Nephron progenitor cell (in vitro differentiated cells): Measurements from ENCODE around the gene PPFIA1.
A peak's percentile ranks its signal among the peaks of the same experiment; 100 is the strongest.
"Not testable (repeated sequence)": the region's sequence is repeated elsewhere in the genome, so short reads cannot be mapped to it uniquely, and the experiment has no call there.

Experiments used
- DNase-seq: peaks from one replicate; pipeline ENCODE4 v3.0.0; 2021
- H3K27ac Mint-ChIP-seq: 2 replicates; pipeline ENCODE4 v1.8.0; 2021; ENCODE audit warnings: mild to moderate bottlenecking, moderate library complexity, mixed read lengths
- H3K27me3 Mint-ChIP-seq: 2 replicates; pipeline ENCODE4 v1.8.0; 2021; ENCODE audit warnings: mild to moderate bottlenecking, low read depth, mixed read lengths; ENCODE audit not compliant: poor library complexity
- H3K36me3 Mint-ChIP-seq: 2 replicates; pipeline ENCODE4 v1.8.0; 2021; ENCODE audit warnings: low read depth, mixed read lengths
- H3K4me1 Mint-ChIP-seq: 2 replicates; pipeline ENCODE4 v1.8.0; 2021; ENCODE audit warnings: mixed read lengths
- H3K4me3 Mint-ChIP-seq: 2 replicates; pipeline ENCODE4 v1.8.0; 2021; ENCODE audit warnings: mild to moderate bottlenecking, moderate library complexity, mixed read lengths
- H3K9me3 Mint-ChIP-seq: 2 replicates; pipeline ENCODE4 v1.8.0; 2021; ENCODE audit warnings: mild to moderate bottlenecking, moderate library complexity, mixed read lengths
- TF ChIP-seq, protein P1 (sequence below): fragments of 200-600 bp; sonication (generic); IDR thresholded peaks from 2 replicates; pipeline ENCODE4 v1.5.0; 2021; ENCODE audit warnings: antibody characterized with exemption

PPFIA1 gene

GRCh38 chr11:70402016-70402415 lies 131.5 kb downstream of the PPFIA1 start:
- H3K9me3 Mint-ChIP-seq: no peaks in the 10 kb centered on the region
- H3K4me3 Mint-ChIP-seq: no peak overlapping the region
- peaks cover 17% of the 10 kb centered on the region for H3K4me1 Mint-ChIP-seq
- TF ChIP-seq, protein P1, sequence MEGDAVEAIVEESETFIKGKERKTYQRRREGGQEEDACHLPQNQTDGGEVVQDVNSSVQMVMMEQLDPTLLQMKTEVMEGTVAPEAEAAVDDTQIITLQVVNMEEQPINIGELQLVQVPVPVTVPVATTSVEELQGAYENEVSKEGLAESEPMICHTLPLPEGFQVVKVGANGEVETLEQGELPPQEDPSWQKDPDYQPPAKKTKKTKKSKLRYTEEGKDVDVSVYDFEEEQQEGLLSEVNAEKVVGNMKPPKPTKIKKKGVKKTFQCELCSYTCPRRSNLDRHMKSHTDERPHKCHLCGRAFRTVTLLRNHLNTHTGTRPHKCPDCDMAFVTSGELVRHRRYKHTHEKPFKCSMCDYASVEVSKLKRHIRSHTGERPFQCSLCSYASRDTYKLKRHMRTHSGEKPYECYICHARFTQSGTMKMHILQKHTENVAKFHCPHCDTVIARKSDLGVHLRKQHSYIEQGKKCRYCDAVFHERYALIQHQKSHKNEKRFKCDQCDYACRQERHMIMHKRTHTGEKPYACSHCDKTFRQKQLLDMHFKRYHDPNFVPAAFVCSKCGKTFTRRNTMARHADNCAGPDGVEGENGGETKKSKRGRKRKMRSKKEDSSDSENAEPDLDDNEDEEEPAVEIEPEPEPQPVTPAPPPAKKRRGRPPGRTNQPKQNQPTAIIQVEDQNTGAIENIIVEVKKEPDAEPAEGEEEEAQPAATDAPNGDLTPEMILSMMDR: no peak
- no peak for DNase-seq
- H3K27ac Mint-ChIP-seq: peak overlapping the region; percentile 13
- peaks cover 22% of the 10 kb centered on the region for H3K36me3 Mint-ChIP-seq
- peaks cover 12% of the 10 kb centered on the region for H3K27me3 Mint-ChIP-seq

GRCh38 chr11:70402685-70403084 lies 132.2 kb downstream of the PPFIA1 start:
- TF ChIP-seq, protein P1: no peak
- H3K4me1 Mint-ChIP-seq: peaks cover 10% of the 10 kb centered on the region
- DNase-seq: no peak
- H3K36me3 Mint-ChIP-seq: peaks cover 22% of the 10 kb centered on the region
- H3K4me3 Mint-ChIP-seq: no peak overlapping the region
- no peak overlapping the region for H3K27ac Mint-ChIP-seq
- H3K27me3 Mint-ChIP-seq: peaks cover 11% of the 10 kb centered on the region
- H3K9me3 Mint-ChIP-seq: no peaks in the 10 kb centered on the region

DNA sequence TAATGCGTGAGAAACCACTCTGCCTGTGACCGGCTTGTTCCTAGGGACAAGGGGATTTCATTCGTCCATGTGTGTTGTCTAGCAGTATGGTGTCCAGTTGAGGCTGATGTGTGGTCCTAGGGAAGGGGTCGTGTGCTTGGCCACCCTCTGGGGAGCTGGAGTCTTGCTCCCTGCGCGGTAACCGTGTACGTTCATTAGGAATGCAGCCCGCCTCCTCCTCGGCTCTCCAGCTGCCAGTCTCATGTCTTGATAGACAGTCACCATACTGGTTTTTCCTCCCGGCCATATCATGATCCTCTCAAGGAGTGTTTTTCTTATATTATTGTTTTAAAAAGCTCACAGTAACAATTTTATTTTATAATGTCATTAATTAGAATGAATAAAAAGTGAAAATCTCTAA lies 133.8 kb downstream of the PPFIA1 start:
- DNase-seq: no peak
- Mint-ChIP-seq H3K36me3 (peaks cover 30% of the 10 kb centered on the region), H3K4me3 (no peak overlapping the region), H3K27ac (no peak overlapping the region), H3K27me3 (peaks cover 8% of the 10 kb centered on the region), H3K9me3 (no peaks in the 10 kb centered on the region), H3K4me1 (peaks cover 6% of the 10 kb centered on the region)
- TF ChIP-seq, protein P1: no peak

DNA sequence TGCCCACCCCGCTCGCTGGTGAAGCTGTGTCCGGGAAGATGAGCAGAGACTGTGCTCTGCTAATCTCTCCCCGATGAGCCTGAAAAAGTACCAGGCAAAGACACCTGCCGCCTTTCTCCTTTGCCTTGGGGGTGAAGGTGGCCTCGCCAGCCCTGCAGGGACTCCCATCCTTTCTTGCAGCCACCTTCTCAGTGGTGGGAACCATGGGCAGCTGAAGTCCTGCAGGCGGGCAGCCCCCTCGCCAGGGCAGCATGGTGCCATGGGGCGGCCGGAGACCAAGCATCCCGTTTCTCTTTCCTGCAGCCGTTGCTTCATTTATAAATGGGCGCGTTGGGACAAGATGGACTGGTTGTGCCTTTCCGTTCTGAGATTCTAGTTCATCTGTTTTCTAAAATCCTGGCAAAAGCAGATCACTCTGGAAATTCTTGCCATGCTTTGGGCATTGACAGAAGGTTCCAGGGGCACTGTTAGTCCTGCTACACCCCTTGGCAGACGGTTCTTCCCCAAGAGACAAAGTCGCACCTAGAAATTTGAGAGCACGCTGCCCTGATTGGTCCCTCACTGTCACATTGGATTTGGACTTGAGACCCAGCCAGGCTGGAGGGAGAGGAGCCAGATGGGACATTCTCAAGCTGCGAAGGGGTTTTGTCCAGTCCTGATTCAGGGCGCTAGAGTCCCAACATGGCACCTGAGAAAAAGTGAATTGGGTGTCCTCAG lies 135.3 kb downstream of the PPFIA1 start:
- Mint-ChIP-seq H3K27ac (no peak overlapping the region), H3K27me3 (peaks cover 2% of the 10 kb centered on the region), H3K9me3 (no peaks in the 10 kb centered on the region), H3K36me3 (peaks cover 46% of the 10 kb centered on the region), H3K4me3 (no peak overlapping the region), H3K4me1 (peaks cover 10% of the 10 kb centered on the region)
- TF ChIP-seq, protein P1: no peak
- no peak for DNase-seq

DNA sequence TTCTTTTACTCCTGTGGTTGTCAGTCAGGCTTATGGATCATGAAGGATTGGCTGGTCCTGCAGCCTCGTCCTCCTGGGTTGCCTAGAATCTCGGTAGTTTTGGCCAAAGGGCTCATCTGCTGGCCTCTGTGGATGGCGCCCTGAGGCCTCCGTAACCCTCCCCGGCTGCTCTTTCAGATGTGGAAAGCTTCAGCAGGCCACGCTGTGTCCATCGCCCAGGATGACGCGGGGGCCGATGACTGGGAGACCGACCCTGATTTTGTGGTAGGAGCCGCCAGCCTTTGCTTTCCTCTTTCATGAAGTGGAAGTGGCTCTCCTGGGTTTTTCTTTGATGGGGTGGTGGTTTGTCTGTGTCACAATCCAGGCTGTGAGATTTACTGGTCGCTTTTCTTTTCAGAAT lies 136.6 kb downstream of the PPFIA1 start:
- peaks cover 2% of the 10 kb centered on the region for H3K27me3 Mint-ChIP-seq
- no peak overlapping the region for H3K27ac Mint-ChIP-seq
- no peak for DNase-seq
- peaks cover 56% of the 10 kb centered on the region for H3K36me3 Mint-ChIP-seq
- no peaks in the 10 kb centered on the region for H3K9me3 Mint-ChIP-seq
- H3K4me3 Mint-ChIP-seq: no peak overlapping the region
- H3K4me1 Mint-ChIP-seq: peaks cover 12% of the 10 kb centered on the region
- TF ChIP-seq, protein P1: no peak

- Mint-ChIP-seq H3K4me1 (peaks cover 12% of the 10 kb centered on the region), H3K27me3 (peaks cover 2% of the 10 kb centered on the region), H3K36me3 (peaks cover 55% of the 10 kb centered on the region), H3K4me3 (no peak overlapping the region), H3K27ac (no peak overlapping the region), H3K9me3 (no peaks in the 10 kb centered on the region)
- no peak for DNase-seq
- TF ChIP-seq, protein P1: no peak
Measured at GRCh38 chr11:70407814-70408213, 137.3 kb downstream of the PPFIA1 start.

DNA sequence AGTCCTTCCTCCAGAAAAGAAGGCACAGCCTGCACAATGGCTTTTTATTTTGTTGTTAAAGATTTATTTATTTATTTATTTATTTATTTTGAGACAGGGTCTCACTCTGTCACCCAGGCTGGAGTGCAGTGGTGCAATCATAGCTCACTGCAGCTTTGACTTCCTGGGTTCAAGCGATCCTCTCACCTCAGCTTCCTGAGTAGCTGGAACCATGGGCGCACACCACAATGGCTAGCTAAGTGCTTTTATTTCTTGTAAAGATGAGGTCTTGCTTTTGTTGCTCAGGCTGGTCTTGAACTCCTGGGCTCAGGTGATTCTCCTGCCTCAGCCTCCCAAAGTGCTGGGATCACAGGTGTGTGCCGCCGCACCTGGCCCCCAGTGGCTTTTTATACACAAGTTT lies 137.8 kb downstream of the PPFIA1 start:
- H3K4me3 Mint-ChIP-seq, H3K27ac Mint-ChIP-seq, H3K27me3 Mint-ChIP-seq, H3K9me3 Mint-ChIP-seq, DNase-seq: not testable (repeated sequence)
- Mint-ChIP-seq H3K4me1 (peaks cover 12% of the 10 kb centered on the region), H3K36me3 (peaks cover 60% of the 10 kb centered on the region)
